Heart left ventricle (tissue), 13 donors: ENCODE data around the gene CCBE1.

ENCODE experiments used
- CTCF ChIP-seq, 12 donors: fragments of 200-600 bp; sonication (generic) in 4 of 12; IDR thresholded peaks; one replicate each; pipeline versions ENCODE4 v1.5.0 to v1.8.0; 2018 to 2022; ENCODE audit warnings: antibody characterized with exemption in 12 of 12, mild to moderate bottlenecking in 5 of 12
- POLR2A ChIP-seq, 2 donors: fragments of 450-650 bp; IDR thresholded peaks; one replicate each; pipeline ENCODE4 v1.6.1; 2017; ENCODE audit warnings: antibody characterized with exemption in 2 of 2, mild to moderate bottlenecking in 2 of 2, moderate library complexity in 2 of 2
- donor health status: ischemic (EF 13 %, LVEDD 7.1; RV severe dilation, severe dysfunction).
- donor health status: DM: no; HTN: yes; CAD: no.
- donor health status: DM: no; HTN: no; CAD: no.
- donor health status: ischemic (EF 25% LVEDD 6.9; RV normal size, moderate dysfunction).
- donor health status: ischemic (EF 25% LVEDD 5.7; RV mildly dilated, moderate dysfunction).
- donor health status: ischemic (EF 35%, LVEDD 5.7; RV mildly dilated, moderate dysfunction).
- donor health status: nonischemic (EF 11% LVEDD 7.7; RV severe dilation, severe dysfunction).
- donor health status: DM: yes; HTN: yes; CAD: no.
- donor health status: PGD.
- donor health status: ischemic (EF 29% LVEDD 5.4; RV normal size, mild dysfunction).
- donor health status: nonischemic (EF 23%, LVEDD 6.1; RV moderate dilation, normal function).

GRCh38 chr18:59661891-59662701, 35.1 kb downstream of the CCBE1 start:
- no peak for TF ChIP-seq CTCF (IDR thresholded peaks at IDR 0.05)
- TF ChIP-seq POLR2A (IDR thresholded peaks at IDR 0.05): no peak
